ENCODE results near the gene SEMA3F. TPM values are rescaled to one million over a fixed set of nuclear protein-coding genes. Genes with fewer than 3 reads are reported as not detected.

The SEMA3F gene
- total RNA-seq, 1 donor from 2014 or later, result 78.1 TPM

DNA sequence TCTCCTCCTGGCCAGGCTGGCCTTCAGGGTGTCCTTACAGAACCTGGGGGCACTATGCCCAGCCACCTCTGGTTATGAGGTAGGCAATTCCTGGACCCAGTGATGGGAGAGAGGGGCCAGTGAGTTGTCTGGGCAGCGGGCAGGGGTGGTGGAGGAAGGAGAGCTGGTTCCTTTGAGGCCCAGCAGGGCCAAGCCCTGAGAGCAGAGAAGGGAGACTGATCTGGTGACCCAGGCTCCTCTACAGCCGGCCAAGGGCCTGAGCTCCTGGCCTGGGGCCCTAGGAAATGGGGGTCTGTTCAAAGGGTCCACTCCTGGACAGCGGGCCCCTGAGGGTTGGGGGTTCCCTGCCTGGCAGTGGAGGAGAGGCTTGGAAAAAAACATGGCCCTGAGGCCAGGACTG is 57.8 kb downstream of the SEMA3F start:
- Histone ChIP-seq H3K9me3 (no peaks in the 10 kb centered on the region), H3K27me3 (no peaks in the 10 kb centered on the region), H3K4me1 (no peaks in the 10 kb centered on the region), H3K4me3 (no peak overlapping the region), H3K36me3 (no peaks in the 10 kb centered on the region), H3K27ac (no peak overlapping the region)
- TF ChIP-seq, protein P1, sequence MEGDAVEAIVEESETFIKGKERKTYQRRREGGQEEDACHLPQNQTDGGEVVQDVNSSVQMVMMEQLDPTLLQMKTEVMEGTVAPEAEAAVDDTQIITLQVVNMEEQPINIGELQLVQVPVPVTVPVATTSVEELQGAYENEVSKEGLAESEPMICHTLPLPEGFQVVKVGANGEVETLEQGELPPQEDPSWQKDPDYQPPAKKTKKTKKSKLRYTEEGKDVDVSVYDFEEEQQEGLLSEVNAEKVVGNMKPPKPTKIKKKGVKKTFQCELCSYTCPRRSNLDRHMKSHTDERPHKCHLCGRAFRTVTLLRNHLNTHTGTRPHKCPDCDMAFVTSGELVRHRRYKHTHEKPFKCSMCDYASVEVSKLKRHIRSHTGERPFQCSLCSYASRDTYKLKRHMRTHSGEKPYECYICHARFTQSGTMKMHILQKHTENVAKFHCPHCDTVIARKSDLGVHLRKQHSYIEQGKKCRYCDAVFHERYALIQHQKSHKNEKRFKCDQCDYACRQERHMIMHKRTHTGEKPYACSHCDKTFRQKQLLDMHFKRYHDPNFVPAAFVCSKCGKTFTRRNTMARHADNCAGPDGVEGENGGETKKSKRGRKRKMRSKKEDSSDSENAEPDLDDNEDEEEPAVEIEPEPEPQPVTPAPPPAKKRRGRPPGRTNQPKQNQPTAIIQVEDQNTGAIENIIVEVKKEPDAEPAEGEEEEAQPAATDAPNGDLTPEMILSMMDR (IDR thresholded peaks at IDR 0.05), result no peak
- TF ChIP-seq POLR2A (IDR thresholded peaks at IDR 0.05) (no peak), POLR2AphosphoS5 (IDR thresholded peaks at IDR 0.05; ENCODE audit: insufficient read depth in 1 of 2, low read depth in 1 of 2) (no peak)
- DNase-seq (ENCODE audit: extremely low spot score in 2 of 2), result no peak
- intact Hi-C loops (cut with DNase I), result no loop called here

DNA sequence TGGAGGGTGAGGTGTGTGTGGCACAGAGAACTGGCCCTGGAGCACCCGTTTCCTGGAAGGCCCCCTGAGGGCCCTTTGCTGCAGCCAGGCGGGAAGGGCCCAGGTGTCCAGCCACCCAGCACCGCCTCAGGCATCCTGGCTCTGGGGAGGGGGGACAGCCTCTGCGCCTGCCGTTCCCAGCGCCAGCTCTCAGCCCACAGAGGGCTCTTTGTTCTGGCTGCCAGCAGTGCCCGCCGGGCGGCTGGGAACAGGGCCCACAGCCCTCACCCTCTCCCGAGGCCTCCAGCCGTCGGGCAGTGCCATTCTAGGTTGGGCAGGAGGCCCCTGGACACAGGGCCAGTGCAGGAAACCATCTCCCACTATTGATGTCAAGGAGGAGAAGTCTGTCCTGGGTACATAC is 58.2 kb downstream of the SEMA3F start:
- H3K4me3 ChIP-seq, result no peak overlapping the region
- no peak overlapping the region for H3K27ac ChIP-seq
- no peak for DNase-seq (ENCODE audit: extremely low spot score in 2 of 2)
- no peaks in the 10 kb centered on the region for H3K27me3 ChIP-seq
- no peaks in the 10 kb centered on the region for H3K4me1 ChIP-seq
- no peaks in the 10 kb centered on the region for H3K36me3 ChIP-seq
- no peaks in the 10 kb centered on the region for H3K9me3 ChIP-seq
- no peak for TF ChIP-seq POLR2A (IDR thresholded peaks at IDR 0.05)
- TF ChIP-seq POLR2AphosphoS5 (IDR thresholded peaks at IDR 0.05; ENCODE audit: insufficient read depth in 1 of 2, low read depth in 1 of 2), result no peak
- TF ChIP-seq, protein P1 (IDR thresholded peaks at IDR 0.05), result no peak
- intact Hi-C loops (cut with DNase I), result no loop called here

DNA sequence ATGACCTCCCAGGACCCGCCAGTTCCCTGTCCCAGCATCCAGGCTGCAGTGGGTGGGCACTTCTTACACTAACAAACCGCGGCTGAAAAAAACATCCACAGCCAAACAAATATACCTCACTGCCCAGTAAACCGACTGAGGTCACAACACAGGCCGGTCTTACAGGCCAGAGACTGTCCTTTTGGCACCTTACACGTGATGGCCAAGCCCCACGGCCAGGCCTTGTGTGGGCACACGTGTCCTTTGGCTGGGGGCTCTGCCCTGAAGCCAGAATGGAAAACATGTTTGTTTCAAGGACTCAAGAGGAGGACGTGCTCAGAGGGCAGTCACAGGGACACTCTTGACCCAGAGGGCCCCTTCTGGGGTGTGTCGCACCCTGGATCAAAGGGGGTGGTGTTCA is 59.7 kb downstream of the SEMA3F start:
- TF ChIP-seq POLR2AphosphoS5 (IDR thresholded peaks at IDR 0.05; ENCODE audit: insufficient read depth in 1 of 2, low read depth in 1 of 2) (no peak), POLR2A (IDR thresholded peaks at IDR 0.05) (no peak)
- TF ChIP-seq, protein P1 (IDR thresholded peaks at IDR 0.05), result no peak
- H3K27ac ChIP-seq, result no peak overlapping the region
- no peaks in the 10 kb centered on the region for H3K4me1 ChIP-seq
- H3K27me3 ChIP-seq, result no peaks in the 10 kb centered on the region
- no peaks in the 10 kb centered on the region for H3K9me3 ChIP-seq
- no peak for DNase-seq (ENCODE audit: extremely low spot score in 2 of 2)
- intact Hi-C loops (cut with DNase I), result no loop called here
- no peaks in the 10 kb centered on the region for H3K36me3 ChIP-seq
- no peak overlapping the region for H3K4me3 ChIP-seq

DNA sequence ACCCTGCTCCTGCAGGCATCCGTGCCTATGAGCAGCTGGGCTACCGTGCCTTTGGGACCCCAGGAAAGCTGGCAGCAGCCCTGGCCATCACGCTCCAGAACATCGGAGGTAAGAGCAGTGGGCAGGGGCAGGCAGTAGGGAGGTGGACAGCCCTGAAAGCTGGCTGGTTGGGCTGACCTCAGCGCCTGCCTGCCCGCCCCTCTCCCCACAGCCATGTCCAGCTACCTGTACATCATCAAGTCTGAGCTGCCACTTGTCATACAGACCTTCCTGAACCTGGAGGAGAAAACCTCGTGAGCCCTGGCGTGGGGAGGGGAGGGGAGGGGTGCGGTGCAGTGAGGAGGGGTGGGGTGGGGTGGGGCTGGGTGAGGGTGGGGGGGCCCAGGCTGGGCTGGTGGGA is 60.4 kb downstream of the SEMA3F start:
- DNase-seq (ENCODE audit: extremely low spot score in 2 of 2), result no peak
- Histone ChIP-seq H3K4me1 (no peaks in the 10 kb centered on the region), H3K9me3 (no peaks in the 10 kb centered on the region), H3K27me3 (no peaks in the 10 kb centered on the region), H3K36me3 (no peaks in the 10 kb centered on the region), H3K4me3 (no peak overlapping the region), H3K27ac (no peak overlapping the region)
- intact Hi-C loops (cut with DNase I), result no loop called here
- no peak for TF ChIP-seq POLR2A (IDR thresholded peaks at IDR 0.05)
- TF ChIP-seq POLR2AphosphoS5 (IDR thresholded peaks at IDR 0.05; ENCODE audit: insufficient read depth in 1 of 2, low read depth in 1 of 2), result no peak
- TF ChIP-seq, protein P1 (IDR thresholded peaks at IDR 0.05), result no peak

DNA sequence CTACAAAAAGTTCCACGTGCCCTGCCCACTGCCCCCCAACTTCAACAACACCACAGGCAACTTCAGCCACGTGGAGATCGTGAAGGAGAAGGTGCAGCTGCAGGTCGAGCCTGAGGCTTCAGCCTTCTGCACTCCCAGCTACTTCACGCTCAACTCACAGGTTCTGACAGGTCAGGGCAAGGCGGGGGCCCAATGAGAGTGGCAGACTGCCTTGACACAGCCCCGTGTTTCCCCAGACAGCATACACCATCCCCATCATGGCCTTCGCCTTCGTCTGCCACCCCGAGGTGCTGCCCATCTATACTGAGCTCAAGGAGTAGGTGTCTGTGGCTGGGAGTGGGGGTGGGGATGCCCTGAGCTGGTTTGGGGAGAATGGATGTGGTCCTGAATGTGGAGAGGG is 62.6 kb downstream of the SEMA3F start:
- intact Hi-C loops (cut with DNase I), result no loop called here

More for the DNA sequence above, 62.6 kb downstream of the SEMA3F start:
- DNase-seq (ENCODE audit: extremely low spot score in 2 of 2), result no peak
- no peak overlapping the region for H3K27ac ChIP-seq
- H3K36me3 ChIP-seq, result no peaks in the 10 kb centered on the region
- TF ChIP-seq POLR2A (IDR thresholded peaks at IDR 0.05), result no peak
- TF ChIP-seq POLR2AphosphoS5 (IDR thresholded peaks at IDR 0.05; ENCODE audit: insufficient read depth in 1 of 2, low read depth in 1 of 2), result no peak
- TF ChIP-seq, protein P1 (IDR thresholded peaks at IDR 0.05), result no peak
- H3K9me3 ChIP-seq, result no peaks in the 10 kb centered on the region
- no peak overlapping the region for H3K4me3 ChIP-seq
- no peaks in the 10 kb centered on the region for H3K4me1 ChIP-seq
- H3K27me3 ChIP-seq, result no peaks in the 10 kb centered on the region
